ENCODE measurements around the gene DUOX2. TPM values are rescaled to one million over a fixed set of nuclear protein-coding genes. Genes with fewer than 3 reads are reported as not detected.

The DUOX2 gene
- total and polyA plus RNA-seq, 9 donors: 0.05 to 1.6 (median 0.63) TPM

GRCh38 chr15:45150997-45151396 is 37.0 kb upstream of the DUOX2 start:
- 84 to 95% (median 87%) methylated on average over 6 of the region's 6 CpGs for WGBS, 3 donors
- no peak for DNase-seq
- H3K9me3 ChIP-seq: no peaks in the 10 kb centered on the region
- no peak overlapping the region for H3K4me3 ChIP-seq
- H3K4me1 ChIP-seq (ENCODE audit: insufficient read depth): no peaks in the 10 kb centered on the region
- H3K36me3 ChIP-seq: no peaks in the 10 kb centered on the region
- intact Hi-C loops (cut with DNase I): no loop called here
- no peak overlapping the region for H3K27ac ChIP-seq
- TF ChIP-seq CTCF (IDR thresholded peaks at IDR 0.05) (no peak), EP300 (IDR thresholded peaks at IDR 0.05) (no peak), POLR2A (IDR thresholded peaks at IDR 0.05) (no peak)
- no peaks in the 10 kb centered on the region for H3K27me3 ChIP-seq

GRCh38 chr15:45150481-45150880 is 36.5 kb upstream of the DUOX2 start:
- intact Hi-C loops (cut with DNase I): no loop called here
- no peak for TF ChIP-seq CTCF (IDR thresholded peaks at IDR 0.05)
- no peak for TF ChIP-seq EP300 (IDR thresholded peaks at IDR 0.05)
- no peak for TF ChIP-seq POLR2A (IDR thresholded peaks at IDR 0.05)
- H3K27me3 ChIP-seq: no peaks in the 10 kb centered on the region

GRCh38 chr15:45149060-45149459 is 35.1 kb upstream of the DUOX2 start:
- Histone ChIP-seq H3K36me3 (no peaks in the 10 kb centered on the region), H3K27ac (no peak overlapping the region), H3K4me1 (ENCODE audit: insufficient read depth) (no peaks in the 10 kb centered on the region), H3K27me3 (no peaks in the 10 kb centered on the region), H3K4me3 (no peak overlapping the region), H3K9me3 (no peaks in the 10 kb centered on the region)
- intact Hi-C loops (cut with DNase I): no loop called here
- TF ChIP-seq CTCF (IDR thresholded peaks at IDR 0.05) (no peak), POLR2A (IDR thresholded peaks at IDR 0.05) (no peak), EP300 (IDR thresholded peaks at IDR 0.05) (no peak)
- 77 to 89% (median 80%) methylated on average over 1 of the region's 1 CpG for WGBS, 3 donors
- DNase-seq: no peak

More at GRCh38 chr15:45150481-45150880, 36.5 kb upstream of the DUOX2 start:
- Histone ChIP-seq H3K4me1 (ENCODE audit: insufficient read depth) (no peaks in the 10 kb centered on the region), H3K4me3 (no peak overlapping the region), H3K36me3 (no peaks in the 10 kb centered on the region), H3K27ac (no peak overlapping the region), H3K9me3 (no peaks in the 10 kb centered on the region)
- DNase-seq: no peak
- WGBS, 3 donors: 60 to 82% (median 67%) methylated on average over 6 of the region's 6 CpGs

- TF ChIP-seq EP300 (IDR thresholded peaks at IDR 0.05): no peak
- no peak for TF ChIP-seq POLR2A (IDR thresholded peaks at IDR 0.05)
- no peak for TF ChIP-seq CTCF (IDR thresholded peaks at IDR 0.05)
- Histone ChIP-seq H3K9me3 (no peaks in the 10 kb centered on the region), H3K4me3 (no peak overlapping the region), H3K27ac (no peak overlapping the region), H3K27me3 (no peaks in the 10 kb centered on the region), H3K4me1 (ENCODE audit: insufficient read depth) (no peaks in the 10 kb centered on the region), H3K36me3 (no peaks in the 10 kb centered on the region)
- intact Hi-C loops (cut with DNase I): no loop called here
- WGBS, 3 donors: 79 to 87% (median 84%) methylated on average over 12 of the region's 12 CpGs
- DNase-seq: no peak
These were observed 34.4 kb upstream of the DUOX2 start for GRCh38 chr15:45148076-45149059.

All from ovary (tissue), 9 donors.